ENCODE results near the gene ZNF536.

The ZNF536 gene

DNA sequence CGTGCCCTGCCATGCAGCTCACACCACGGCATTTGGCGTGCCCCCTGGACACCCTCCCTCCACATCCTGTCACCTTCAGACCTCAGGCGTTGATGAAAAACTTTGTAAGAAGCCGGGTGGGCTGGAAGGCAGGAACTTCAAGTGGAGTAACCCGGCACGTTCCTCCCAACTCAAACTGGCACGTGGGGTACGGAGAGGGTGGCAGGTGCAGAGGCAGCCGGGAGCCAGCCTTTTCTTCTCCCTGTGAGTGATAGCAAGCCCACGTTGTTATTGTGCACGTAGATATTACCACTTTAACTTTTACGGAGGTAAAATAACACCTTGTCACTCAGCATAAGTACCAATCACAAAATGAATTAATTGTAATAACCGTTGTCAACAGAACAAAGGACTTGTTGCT lies 198.0 kb downstream of the ZNF536 start:
- no peak for DNase-seq

DNA sequence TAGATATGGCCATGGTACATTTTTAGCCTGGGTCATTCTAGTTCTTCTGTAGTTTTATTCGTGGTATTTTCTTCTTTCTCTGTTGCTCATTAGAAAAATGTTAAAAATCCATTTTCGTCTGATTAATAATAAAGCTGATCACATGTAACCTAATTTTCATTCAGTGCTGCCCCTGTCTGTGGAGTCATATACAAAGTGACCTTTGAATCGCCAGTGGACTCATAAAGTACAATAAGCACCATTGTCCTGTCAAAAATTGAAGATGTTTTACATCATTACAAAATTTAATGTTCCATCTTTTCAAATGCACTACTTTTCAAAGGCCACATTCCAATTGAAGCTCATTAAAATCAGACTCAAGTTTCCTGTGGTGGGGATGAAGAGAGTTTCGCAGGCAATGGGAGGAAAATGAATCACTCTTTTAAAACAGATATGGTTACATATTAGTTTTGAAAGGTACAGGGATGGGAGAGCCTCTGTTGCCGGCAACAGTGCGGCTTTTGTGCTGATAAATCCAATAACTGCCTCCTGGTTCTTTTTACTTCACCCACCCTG lies 205.4 kb downstream of the ZNF536 start:
- DNase-seq = no peak

DNA sequence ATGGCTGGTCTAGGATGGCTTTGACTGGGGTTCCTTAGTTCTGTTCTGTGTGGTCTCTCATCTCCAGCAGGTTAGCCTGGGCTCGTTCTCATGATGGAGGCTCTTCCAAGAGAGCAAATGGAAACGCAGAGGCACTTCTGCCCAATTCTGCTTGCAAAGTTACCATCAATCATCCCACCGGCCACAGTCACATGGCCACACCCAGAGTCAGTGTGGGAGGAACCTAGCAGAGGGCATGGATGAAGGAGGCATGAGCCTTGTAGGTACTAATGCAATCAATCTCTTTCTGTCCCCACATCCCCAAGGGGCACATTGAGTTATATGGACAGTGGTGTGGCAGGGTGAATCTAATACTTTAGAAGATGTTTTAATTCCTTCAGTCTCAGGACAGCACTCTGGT lies 207.2 kb downstream of the ZNF536 start:
- DNase-seq = no peak

DNA sequence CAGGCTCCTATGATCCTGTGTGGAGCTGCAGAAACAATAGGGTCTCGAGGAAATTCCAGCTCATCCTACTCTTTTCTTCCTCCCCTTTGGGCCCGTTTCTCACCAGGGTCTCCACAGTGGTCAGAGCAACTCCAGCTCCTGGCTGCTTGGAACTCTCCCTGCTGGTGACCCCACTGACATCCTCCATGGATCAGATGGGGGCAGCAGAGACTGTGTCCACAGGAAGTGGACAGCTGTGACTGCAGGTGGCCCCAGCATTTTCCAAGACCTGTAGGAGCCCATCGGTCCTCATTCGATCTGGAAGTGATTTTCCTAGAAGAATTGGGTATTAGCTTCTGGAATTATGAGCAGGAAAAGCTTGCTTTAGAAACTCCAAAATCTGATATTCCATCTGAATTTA lies 208.5 kb downstream of the ZNF536 start:
- no peak for DNase-seq

DNA sequence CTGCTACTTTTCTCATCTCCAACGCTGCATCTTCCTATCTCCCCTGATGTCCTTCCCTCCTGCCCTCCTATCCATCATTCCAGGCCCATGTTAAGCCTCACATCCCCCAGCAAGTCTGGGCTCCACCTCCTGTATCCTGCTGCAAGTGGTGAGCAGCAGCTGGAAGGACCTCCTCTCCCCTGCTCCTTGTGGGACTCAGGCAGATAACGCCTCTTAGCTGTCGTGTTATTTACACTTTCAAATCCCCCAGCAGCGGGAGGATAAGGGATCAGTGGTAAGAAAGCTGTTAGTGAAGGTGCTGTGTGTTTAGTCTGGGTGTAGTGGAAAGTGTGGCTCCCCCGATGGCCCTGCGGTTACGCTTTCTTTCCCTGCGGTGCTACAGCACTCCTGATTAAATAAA lies 211.9 kb downstream of the ZNF536 start:
- no peak for DNase-seq

DNA sequence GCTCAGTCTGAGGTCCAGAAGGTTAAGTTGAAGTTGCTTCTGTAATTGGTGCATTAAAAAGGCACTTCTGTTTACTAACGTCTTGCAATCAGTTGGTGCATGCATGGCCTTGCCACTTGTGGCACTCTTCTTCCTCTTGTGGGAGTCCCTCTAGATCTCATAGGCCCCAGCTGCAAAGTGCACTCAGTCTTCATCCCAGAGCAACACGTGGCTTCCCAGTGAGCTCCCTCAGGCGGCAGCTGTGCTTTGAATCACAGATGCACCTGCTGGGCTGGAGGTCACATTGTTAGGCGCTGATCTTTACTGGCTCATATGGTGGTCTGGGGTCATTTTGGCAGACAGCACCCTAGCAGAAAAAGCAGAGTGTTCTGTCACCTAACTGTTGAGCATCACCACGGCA lies 215.7 kb downstream of the ZNF536 start:
- no peak for DNase-seq

DNA sequence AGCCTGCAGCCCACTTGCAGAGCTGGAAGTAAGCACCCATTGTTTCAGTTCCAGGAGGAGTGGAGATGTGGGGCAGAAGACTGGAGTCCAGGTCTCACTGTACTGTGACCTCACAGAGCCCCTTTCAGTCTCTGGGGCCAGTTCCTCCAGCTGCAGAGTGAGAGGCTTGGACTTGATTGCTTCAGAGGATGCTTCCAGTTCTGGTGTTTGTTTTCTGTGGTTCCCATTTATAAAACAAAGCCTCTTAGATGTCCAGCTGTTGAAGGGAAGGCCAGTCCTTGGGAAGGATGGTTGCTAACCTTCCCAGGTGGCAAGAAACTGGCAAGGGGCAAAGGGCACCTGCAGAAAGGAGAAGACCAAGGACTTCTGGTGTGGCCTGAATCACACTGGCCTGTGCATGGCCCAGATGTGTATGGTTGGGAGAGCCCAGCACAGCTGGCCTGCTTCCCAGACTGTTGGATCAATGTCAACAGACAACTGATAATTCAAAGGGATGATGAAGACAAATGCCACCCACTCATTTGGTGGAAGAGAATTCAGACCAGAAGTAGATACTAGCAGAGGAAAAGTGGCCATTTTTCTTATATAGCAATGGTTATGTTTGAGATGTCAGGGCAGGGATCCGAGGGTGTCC lies 218.5 kb downstream of the ZNF536 start:
- no peak for DNase-seq

DNA sequence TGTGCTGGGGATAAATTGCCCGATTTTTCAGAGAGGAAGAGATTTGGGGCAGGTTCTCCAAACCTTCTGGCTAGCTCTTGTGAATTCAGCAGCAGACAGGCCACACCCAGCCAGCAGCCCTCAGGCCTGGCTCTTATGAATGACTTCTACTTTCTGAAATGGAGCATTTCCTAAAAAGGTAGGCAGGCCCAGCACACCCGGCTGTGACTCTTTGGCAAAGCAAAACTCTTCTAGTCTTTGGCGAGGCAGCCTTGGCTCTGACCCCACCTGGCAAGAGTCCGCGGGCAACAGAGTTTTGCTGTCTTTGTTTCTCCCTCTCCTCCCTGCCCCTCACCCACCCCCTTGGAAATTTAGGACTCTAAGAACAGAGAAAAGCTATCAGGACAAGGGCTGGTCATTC lies 221.2 kb downstream of the ZNF536 start:
- DNase-seq = no peak

DNA sequence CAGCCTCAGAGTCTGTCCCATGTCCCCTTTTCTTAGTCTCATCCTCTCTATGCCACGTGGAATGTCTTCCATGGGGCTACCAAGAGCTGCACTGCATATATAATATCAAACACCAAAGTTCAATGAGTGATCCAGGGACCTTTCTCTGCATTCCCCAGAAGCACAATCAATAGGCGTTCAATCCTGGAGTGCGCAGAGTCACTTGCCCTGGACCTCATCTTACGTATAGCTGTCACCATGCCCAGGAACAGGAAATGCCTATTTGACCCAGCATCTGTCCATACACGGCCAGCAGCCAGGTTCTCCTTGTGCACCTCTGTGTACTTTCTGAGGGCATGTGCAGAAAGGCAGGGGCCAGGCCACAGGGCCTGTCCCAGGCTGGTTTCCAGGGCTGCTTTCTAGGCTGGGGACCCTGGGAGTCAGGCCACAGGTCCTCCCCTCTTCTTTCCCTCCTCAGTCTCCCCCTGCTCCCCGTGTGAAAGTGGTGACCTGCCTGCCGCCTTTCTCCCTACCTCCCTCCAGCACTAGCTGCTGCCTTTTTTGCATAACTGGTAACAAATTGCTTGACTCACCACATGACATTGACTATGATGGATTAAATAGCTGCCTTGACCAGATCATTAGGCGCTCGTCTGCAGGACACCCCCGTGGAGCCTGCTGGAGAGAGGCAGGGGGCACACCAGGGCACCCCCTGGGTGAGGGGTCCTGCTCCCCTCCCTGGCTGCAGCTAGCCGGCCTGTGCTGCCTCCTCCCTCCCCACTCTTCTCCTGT lies 222.0 kb downstream of the ZNF536 start:
- no peak for DNase-seq

DNA sequence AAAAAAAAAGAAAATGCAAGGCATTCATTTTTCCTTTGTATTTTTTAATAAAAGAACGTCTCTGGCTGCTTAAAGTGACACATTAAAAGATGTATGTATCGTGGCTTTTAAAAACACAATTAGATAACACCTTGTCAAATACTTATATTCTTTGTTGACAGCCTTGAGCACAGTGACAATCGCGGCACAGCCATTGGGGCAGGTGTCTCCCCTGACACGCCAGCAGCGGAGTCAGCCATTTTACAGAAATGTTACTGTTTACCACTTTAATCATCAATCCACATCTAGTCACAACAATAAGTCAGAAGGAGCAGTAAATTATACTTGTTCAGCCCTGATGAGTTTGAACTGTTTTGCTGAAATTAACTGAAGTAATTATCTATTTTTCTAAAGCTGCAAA lies 224.1 kb downstream of the ZNF536 start:
- DNase-seq = no peak

DNA sequence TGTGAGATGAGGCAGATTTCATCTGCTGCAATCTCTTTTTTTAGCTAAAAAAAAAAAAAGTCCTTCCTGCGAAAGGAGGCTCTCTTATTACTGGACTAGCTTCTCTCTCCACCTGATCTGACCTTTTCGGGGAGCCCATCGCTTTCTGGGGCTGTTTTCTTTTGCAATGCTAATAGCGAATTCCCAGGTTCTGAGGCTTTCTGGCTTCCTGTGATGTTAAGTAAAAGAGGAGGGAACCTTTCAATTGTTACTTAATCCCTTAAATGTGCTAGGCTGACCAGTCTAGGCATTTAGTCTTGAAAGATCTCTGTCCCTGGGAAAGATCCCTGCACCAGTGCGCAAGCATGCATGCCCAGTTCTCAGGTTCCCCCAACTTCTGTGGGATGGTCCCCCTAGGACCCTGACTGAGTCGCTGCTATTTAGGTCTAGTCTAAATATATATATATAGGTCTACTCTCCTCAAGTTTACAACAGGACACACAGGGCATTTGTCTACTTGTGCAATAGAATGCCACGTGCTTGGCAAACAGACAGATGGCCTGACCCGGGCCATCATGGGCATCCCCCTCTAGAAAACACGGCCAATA lies 224.7 kb downstream of the ZNF536 start:
- no peak for DNase-seq

DNA sequence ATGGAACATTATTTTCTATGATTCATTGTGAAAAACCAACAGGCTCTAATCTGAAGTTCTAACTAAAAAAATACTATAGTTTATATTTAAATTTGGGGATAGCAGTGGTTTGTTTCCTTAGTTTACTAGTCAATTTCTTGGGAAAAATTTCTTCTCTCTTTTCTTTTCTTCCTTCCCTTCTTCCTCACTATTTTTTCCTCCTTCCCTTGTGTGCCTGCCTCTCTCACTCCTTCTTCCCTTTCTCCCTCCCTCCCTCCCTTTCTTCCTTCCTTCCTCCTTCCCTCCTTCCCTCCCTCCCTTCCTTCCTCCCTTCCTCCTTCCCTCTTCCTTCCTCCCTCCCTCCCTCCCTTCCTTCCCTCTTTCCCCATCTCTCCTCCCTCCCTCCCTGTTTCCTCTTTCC lies 226.5 kb downstream of the ZNF536 start:
- DNase-seq = no peak

DNA sequence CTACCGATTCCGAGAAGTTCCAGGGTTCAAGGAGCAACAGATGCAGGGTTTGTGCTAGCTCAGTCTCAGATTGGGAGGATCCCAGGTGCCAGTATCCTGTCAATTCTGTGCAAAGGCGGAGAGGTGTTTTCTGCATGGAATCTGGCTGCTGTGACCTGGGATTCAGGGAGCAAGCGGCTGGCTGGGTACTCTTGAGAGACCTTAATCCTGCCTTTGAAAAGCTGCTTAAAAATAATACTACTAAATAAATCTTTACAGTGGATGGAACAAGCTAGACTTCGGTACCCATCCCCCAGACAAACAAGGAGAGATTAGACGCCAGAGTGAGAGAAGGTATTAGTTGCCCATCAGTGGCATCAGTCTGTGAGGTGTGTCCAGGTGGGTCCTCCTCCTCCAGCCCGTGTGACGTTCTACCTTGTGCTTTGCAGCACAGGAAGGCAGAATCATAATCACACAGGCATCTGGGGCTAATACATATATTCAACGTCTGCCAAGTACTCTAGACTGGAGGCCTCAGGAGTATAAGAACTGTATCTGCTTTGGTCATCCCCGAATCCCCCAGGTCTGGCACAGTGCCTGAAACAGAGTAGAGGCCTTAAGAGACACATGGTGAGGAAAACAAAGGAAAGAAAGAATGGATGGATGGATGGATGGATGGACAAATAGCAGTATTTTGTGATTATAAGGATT lies 230.6 kb downstream of the ZNF536 start:
- no peak for DNase-seq

DNA sequence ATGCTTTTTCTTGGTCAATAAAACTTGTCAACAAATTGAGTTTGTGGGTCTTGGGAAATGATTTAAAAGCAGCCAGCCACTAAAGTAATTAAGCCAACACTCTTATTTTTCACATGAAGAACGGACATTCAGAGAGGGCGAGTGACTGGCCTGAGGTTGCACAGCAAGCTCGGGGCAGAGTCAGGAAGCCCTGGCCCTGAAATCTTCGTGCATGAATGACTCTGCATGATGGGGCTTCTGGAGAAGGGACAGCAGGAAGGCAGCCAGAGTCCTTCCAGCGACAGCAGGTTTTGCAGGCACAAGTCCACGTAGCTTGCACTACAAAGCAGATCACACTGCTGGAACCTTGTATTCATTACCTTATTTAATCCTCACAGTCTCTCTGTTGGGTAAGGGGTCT lies 232.5 kb downstream of the ZNF536 start:
- no peak for DNase-seq

DNA sequence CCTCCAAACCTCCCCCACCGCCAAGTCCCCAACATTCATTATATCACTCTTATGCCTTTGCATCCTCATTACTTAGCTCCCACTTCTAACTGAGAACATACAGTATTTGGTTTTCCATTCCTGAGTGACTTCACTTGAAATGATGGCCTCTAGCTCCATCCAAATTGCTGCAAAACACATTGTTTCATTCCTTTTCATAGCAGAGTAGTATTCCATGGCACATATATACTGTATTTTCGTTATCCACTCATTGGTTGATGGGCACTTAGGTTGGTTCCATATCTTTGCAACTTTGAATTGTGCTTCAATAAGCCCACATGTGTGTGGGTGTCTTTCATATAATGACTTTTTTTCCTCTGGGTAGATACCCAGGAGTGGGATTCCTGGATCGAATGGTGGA lies 233.1 kb downstream of the ZNF536 start:
- DNase-seq = no peak

DNA sequence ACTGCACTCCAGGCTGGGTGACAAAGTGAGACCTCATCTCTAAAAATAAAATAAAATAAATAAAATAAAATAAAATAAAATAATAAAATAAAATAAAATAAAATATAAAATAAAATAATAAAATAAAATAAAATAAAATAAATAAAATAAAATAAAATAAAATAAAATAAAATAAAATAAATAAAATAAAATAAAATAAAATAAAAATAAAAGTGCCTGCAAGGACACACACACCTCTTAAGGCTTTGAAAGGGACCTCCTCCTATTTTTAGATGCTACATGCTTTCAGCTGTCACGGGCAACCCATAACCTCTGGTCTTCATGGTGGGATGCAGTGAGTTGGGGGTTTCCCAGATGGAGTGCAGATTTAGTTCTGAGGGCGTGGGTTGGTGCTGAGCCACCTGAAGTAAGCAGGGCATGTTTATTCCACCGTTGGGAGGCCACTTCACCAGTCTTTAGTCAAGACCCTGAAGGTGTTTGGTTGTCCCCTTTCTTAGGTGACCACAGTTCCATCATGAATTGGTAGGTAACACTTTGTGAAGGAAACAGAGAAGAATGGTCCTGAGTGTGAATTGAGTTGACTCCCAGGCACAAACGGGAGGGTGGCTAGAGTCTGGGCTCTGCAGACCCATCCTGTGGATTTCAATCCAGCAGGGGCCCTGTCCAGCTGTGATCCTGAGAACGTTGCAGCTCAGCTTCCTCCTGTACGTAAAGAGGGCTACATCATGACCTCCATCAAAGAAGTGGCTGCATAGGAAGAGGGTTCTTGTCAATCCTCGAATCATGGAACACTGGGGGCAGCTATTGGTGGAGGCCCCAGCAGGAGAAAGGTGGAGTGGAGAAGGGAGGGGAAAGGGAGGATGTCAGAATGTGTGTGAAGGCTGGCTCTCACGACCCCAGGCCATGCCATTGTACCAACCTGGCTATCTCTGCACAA lies 234.2 kb downstream of the ZNF536 start:
- DNase-seq = no peak

All from GF-D8 (cell line).